HCT116 (cell line): ENCODE data around the gene ASAP2.

ENCODE experiments used
- POLR2A ChIP-seq: IDR thresholded peaks from 2 replicates; pipeline ENCODE4 v1.7.0; 2011; ENCODE audit warnings: borderline replicate concordance; ENCODE audit not compliant: insufficient read depth, insufficient read length; ENCODE audit errors: extremely low read depth
- YY1 ChIP-seq: IDR thresholded peaks from 2 replicates; pipeline ENCODE4 v1.6.1; 2011; ENCODE audit warnings: low read length, low read depth, moderate library complexity, mild to moderate bottlenecking; ENCODE audit not compliant: insufficient replicate concordance; ENCODE audit errors: extremely low read depth
- TF ChIP-seq, protein P1 (sequence below), 3 experiments: fragments of 200-600 bp in 1 of 3; sonication (generic) in 1 of 3; IDR thresholded peaks in 2 of 3; conservative IDR thresholded peaks in 1 of 3; 2 replicates each; pipeline ENCODE4 v1.5.1; 2012 to 2017; ENCODE audit warnings: low read depth in 2 of 3, low read length in 2 of 3, antibody characterized with exemption in 1 of 3, borderline replicate concordance in 1 of 3, control low read depth in 1 of 3, mild to moderate bottlenecking in 1 of 3, mixed read lengths in 1 of 3, mixed run types in 1 of 3, moderate library complexity in 1 of 3; ENCODE audit not compliant: insufficient read depth in 1 of 3

DNA sequence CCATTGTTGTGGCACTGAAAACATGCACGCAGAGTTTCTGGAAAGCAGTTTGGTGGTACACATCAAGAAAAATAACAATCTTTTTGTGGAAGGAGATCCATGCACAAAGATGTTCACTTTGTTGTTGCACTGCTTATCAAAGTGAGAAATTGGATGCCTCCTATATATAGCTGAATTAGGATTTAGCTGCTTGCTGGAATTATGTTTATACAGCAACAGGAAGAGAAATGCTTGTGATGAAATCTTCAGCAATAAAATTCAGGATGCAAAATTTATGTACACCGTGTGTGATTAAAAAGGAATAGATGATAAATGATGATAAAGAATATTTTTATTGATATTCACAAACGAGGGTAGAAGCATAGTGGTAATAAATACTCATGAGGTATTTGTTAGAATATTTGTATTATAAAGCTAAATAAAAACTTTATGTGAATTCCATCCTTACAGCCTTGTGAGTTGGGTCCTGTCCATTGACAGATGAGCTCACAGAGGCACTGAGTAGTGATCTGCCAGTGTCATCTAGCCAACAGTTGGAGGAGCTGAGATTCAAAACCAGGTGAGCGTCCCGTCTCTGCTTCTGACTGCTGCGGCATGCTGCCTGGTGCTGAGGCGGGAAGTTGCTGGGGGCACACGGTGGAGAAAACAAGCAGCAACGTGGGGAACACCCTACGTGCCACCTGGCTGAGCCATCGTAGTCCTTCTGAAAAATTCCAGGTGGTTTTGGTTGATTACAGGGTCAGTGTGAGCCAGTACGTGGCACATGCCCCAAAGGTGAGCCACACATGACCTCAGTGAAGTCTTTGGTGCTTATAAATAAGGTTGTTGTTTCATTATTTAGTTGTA, 80.2 kb downstream of the ASAP2 start:
- TF ChIP-seq POLR2A (no peak), YY1 (no peak)
- TF ChIP-seq, protein P1, sequence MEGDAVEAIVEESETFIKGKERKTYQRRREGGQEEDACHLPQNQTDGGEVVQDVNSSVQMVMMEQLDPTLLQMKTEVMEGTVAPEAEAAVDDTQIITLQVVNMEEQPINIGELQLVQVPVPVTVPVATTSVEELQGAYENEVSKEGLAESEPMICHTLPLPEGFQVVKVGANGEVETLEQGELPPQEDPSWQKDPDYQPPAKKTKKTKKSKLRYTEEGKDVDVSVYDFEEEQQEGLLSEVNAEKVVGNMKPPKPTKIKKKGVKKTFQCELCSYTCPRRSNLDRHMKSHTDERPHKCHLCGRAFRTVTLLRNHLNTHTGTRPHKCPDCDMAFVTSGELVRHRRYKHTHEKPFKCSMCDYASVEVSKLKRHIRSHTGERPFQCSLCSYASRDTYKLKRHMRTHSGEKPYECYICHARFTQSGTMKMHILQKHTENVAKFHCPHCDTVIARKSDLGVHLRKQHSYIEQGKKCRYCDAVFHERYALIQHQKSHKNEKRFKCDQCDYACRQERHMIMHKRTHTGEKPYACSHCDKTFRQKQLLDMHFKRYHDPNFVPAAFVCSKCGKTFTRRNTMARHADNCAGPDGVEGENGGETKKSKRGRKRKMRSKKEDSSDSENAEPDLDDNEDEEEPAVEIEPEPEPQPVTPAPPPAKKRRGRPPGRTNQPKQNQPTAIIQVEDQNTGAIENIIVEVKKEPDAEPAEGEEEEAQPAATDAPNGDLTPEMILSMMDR (IDR thresholded peaks at IDR 0.05 in 2 of 3, conservative IDR thresholded peaks at IDR 0.05 in 1 of 3; ENCODE audit: borderline replicate concordance in 1 of 3, insufficient read depth in 1 of 3, low read depth in 2 of 3, low read length in 2 of 3): no peak
